ENCODE measurements around the gene ATP2A2. TPM values are rescaled to one million over a fixed set of nuclear protein-coding genes. Genes with fewer than 3 reads are reported as not detected.

The ATP2A2 gene
- total RNA-seq = 140 and 144 TPM in 2 replicates

DNA sequence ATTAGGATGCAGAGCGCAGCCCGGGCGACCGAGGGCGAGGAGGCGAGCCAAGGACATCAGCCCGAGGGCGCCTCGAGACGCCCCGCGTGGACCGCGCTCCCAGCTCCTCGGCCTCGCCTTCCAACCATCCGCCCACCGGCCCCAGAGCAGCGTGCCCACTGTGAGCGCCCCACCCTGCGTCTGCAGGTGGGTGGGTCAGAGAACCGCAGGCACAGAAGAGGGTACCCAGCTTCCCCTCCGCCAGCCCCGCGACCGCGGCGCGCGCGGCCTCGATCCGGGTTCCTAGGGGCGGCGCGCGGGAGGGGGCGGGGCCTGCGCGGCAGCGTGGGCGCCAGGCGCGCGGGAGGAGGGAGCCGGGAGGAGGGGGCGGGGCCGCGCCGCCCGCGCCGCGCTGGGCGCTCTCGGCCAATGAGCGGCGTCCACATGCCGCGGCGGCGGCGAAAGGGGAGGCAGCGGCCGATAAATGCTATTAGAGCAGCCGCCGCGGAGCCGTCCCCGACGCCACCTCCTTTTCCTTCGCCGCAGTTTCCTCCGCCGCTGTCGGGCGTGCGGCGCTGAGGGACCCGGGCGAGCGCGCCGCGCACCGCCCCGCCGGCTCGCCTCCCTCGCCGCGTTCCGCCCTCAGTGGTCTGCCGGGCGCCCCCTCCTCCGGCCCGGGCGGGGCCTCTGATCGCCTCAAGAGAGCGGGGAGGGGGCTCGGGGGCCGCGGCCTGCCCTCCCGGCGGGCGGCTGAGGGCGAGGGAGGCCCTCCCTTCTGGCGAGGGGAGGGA, at the start of gene ATP2A2:
Gene ATP2A2, plus strand, starts transcription at position 469 of the 770 bp plus-strand sequence. CDS start 543 bp downstream, outside the sequence.

Other genes starting within 250 kb of the ATP2A2 start
- gene C12orf76, start 232.7 kb upstream of the ATP2A2 start, total RNA-seq = 13.5 and 19.2 TPM in 2 replicates
- gene IFT81, start 156.9 kb upstream of the ATP2A2 start, total RNA-seq = 18.9 and 34.9 TPM in 2 replicates
- 40.0 and 56.6 TPM in 2 replicates for gene ANAPC7, start 122.5 kb downstream of the ATP2A2 start, total RNA-seq
- 249 and 353 TPM in 2 replicates for gene ARPC3, start 169.1 kb downstream of the ATP2A2 start, total RNA-seq
- gene GPN3, start 187.0 kb downstream of the ATP2A2 start, total RNA-seq = 12.7 and 24.0 TPM in 2 replicates
- gene FAM216A, start 187.6 kb downstream of the ATP2A2 start, total RNA-seq = 10.3 and 12.4 TPM in 2 replicates
- 55.1 and 110 TPM in 2 replicates for gene VPS29, start 220.9 kb downstream of the ATP2A2 start, total RNA-seq
- 0.29 and 0.83 TPM in 2 replicates for gene RAD9B, start 221.1 kb downstream of the ATP2A2 start, total RNA-seq